Activated T-cell treated with anti-CD3 and anti-CD28 coated beads, Interleukin-2, amount 50 U/mL, for 72 hours (primary cell): ENCODE data around the gene KCTD4. TPM values are rescaled to one million over a fixed set of nuclear protein-coding genes. Genes with fewer than 3 reads are reported as not detected.
A peak's percentile ranks its signal among the peaks of the same experiment; 100 is the strongest.

Experiments
- ATAC-seq, 2 donors: fragments of 150-1000 bp; cut with Tn5 transposase; replicated peaks in 1 of 2; 2 replicates each; pipeline ENCODE4 v1.10.0; 2021; ENCODE audit warnings: moderate library complexity in 2 of 2, mild to moderate bottlenecking in 1 of 2
- DNase-seq, 2 donors: peaks; one replicate each; pipeline ENCODE4 v3.0.0; 2021 to 2022; ENCODE audit warnings: mixed read lengths in 1 of 2
- H3K27ac Mint-ChIP-seq: one replicate; pipeline ENCODE4 v1.8.0; 2022; ENCODE audit warnings: mild to moderate bottlenecking, moderate library complexity, mixed read lengths
- H3K27me3 Mint-ChIP-seq: one replicate; pipeline ENCODE4 v1.8.0; 2022; ENCODE audit warnings: low read depth, mixed read lengths
- H3K36me3 Mint-ChIP-seq, 2 donors: one replicate each; pipeline ENCODE4 v1.8.0; 2022; ENCODE audit warnings: mixed read lengths in 2 of 2, mild to moderate bottlenecking in 1 of 2; ENCODE audit not compliant: insufficient read depth in 2 of 2
- H3K4me1 Mint-ChIP-seq: one replicate; pipeline ENCODE4 v1.8.0; 2022; ENCODE audit warnings: low read depth, mixed read lengths
- H3K4me3 Mint-ChIP-seq, 2 donors: one replicate each; pipeline ENCODE4 v1.8.0; 2022; ENCODE audit warnings: mild to moderate bottlenecking in 2 of 2, mixed read lengths in 2 of 2, moderate library complexity in 2 of 2
- H3K9me3 Mint-ChIP-seq, 2 donors: one replicate each; pipeline ENCODE4 v1.8.0; 2022; ENCODE audit warnings: mixed read lengths in 2 of 2
- total RNA-seq, 2 donors: library from RNA; stranded (reverse); gene quantifications; one replicate each; pipeline ENCODE4 v1.2.3, GENCODE V29; 2022

The KCTD4 gene
- total RNA-seq, 2 donors from 2014 or later: not detected

DNA sequence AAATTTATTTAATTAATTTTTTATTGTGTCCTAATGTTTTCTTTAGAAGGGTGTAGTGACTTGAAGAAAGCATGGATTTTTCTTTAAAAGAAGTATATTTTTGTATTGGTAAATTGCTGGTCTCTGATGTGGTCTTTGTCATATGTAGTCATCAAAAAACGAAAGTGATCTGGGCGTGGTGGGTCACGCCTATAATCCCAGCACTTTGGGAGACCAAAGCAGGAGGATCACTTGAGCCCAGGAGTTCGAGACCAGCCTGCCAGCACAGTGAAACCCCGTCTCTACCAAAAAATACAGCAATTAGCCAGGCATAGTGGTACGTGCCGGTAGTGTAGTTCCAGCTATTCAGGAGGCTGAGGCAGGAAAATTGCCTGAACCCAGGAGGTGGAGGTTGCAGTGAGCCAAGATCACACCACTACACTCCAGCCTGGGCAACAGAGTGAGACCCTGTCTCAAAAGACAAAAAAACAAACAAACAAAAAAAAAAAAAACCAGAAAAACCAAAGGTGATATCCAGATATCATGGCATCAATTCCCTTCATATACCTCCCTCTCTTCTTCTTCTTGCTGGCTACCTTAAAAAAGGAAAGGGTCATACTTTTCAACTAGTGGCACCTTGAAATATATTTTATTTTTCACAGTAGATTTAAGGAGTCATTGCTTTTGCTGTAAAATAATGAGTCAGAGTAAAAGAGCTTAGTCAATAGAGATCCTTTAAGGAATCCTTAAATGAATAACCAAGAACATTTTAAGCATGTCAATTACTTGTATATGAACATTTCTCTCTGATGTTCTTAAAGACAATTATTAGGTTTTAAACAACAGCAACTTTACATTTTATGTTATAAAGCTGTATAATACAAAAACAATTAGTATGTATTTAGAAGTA lies 19.9 kb downstream of the KCTD4 start:
- peak overlapping the region; percentile 65 for H3K27ac Mint-ChIP-seq
- peak overlapping the region in 1 of 2 donors; percentile 70 for H3K4me3 Mint-ChIP-seq
- ATAC-seq: peak; percentile 43 to 54
- H3K27me3 Mint-ChIP-seq: no peaks in the 10 kb centered on the region
- DNase-seq: no peak
- peaks cover 28% of the 10 kb centered on the region for H3K4me1 Mint-ChIP-seq
- H3K9me3 Mint-ChIP-seq: no peaks in the 10 kb centered on the region
- peaks cover 0 to 7% of the 10 kb centered on the region in 2 donors for H3K36me3 Mint-ChIP-seq

DNA sequence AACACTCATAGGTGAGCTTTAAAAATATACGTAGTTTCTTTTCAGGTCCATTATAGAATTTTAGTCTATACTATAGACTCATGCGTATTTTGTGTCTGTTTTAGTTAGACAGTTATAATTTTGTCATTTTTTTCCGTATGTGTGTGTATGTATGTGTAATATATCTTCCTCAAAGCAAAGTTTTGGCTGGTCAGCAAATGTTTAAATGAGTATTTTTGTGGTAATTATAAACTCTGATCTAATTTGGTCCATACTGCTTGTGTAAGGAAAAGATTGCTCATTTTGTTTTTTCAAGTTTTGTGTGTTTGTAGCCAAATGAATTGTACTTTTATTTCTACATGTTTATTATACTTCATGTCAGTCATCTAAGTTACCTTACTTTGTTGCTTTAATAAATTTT lies 20.5 kb downstream of the KCTD4 start:
- Mint-ChIP-seq H3K27ac (peak overlapping the region; percentile 65), H3K27me3 (no peaks in the 10 kb centered on the region), H3K36me3 (peaks cover 0 to 7% of the 10 kb centered on the region in 2 donors), H3K9me3 (no peaks in the 10 kb centered on the region), H3K4me1 (peaks cover 28% of the 10 kb centered on the region), H3K4me3 (peak overlapping the region in 1 of 2 donors; percentile 13)
- peak in 1 of 2 donors; percentile 27 for ATAC-seq
- DNase-seq: no peak

DNA sequence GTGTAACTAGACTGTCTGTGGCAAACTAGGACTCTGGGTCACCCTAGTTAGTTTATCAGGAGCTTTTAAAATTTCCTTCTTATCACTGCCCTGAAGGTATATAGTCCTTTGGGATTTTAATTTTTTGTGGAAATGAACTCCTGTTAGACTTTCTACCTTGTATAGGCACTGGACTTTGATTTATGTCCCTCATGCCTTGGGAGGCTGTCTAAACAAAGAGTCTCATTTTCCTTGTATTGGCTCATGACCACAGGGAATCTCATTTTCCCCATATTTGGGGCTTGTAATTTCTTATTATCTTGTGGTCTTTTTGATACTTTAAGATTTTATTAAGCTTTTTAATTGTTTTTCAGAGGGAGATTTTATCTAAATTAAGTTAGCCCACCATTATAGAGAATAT lies 21.4 kb downstream of the KCTD4 start:
- no peaks in the 10 kb centered on the region for H3K27me3 Mint-ChIP-seq
- H3K4me1 Mint-ChIP-seq: peaks cover 28% of the 10 kb centered on the region
- H3K9me3 Mint-ChIP-seq: no peaks in the 10 kb centered on the region
- H3K27ac Mint-ChIP-seq: no peak overlapping the region
- peaks cover 2 to 9% of the 10 kb centered on the region in 2 donors for H3K36me3 Mint-ChIP-seq
- ATAC-seq (no peak), DNase-seq (no peak)
- no peak overlapping the region for H3K4me3 Mint-ChIP-seq

DNA sequence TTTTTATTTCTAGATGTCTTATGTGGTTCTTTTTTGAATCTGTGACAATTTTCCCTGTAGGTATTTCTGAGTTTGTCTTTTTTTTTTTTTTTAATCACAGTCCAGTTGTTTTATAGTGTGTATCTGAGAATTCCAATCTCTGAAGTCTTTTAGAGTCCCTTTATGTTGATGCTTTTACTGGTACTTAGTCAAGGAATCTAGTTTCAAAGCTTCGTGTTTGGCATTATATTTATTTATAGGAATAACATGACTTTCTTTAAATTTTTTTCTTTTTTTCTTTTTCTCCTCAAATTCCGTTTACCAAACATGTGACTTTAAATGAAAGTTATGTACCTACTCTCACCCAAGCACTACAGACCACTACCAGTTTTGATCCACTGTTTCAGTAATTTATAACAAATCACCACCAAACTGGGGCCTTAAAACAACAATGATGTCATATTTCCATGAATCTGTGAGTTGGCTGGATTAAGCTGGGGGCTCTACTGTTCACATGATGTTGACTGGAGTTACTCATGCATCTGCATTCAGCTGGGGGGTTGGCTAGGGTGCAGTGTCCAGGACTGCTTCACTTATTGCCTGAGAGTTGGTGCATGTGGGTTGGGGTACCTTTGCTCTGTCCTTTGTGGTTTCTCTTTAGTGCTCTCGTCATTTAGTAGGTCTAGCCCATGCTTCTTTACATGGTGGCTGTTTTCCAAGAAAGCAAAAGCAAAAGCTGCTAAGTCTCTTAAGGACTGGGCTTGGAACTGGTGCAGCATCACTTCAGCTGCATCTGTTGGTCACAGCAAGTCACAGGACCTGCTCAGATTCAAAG lies 22.3 kb downstream of the KCTD4 start:
- DNase-seq (peak; percentile 8 to 9), ATAC-seq (peak; percentile 74 to 81)
- H3K36me3 Mint-ChIP-seq: peaks cover 2 to 10% of the 10 kb centered on the region in 2 donors
- peak overlapping the region; percentile 86 for H3K27ac Mint-ChIP-seq
- no peaks in the 10 kb centered on the region for H3K27me3 Mint-ChIP-seq
- peaks cover 30% of the 10 kb centered on the region for H3K4me1 Mint-ChIP-seq
- no peaks in the 10 kb centered on the region for H3K9me3 Mint-ChIP-seq
- H3K4me3 Mint-ChIP-seq: no peak overlapping the region

DNA sequence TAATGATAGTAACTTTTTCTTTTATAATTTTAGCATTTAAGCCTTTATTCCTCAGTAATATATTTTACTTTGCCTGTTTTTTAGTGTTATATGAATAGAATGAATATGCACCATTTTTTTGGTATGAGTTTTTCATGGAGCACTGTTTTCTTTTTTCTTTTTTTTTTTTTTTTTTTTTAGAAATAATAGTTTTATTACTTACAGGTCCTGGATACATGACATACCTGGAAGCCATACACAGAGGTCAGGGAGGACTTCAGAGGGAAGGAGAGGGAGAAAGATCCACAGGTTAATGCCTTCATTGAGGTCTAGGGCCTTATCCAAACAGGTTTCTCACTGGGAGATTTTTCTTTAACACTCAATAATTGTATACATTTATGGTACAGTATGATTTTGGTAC lies 26.4 kb downstream of the KCTD4 start:
- H3K4me1 Mint-ChIP-seq: peaks cover 35% of the 10 kb centered on the region

DNA sequence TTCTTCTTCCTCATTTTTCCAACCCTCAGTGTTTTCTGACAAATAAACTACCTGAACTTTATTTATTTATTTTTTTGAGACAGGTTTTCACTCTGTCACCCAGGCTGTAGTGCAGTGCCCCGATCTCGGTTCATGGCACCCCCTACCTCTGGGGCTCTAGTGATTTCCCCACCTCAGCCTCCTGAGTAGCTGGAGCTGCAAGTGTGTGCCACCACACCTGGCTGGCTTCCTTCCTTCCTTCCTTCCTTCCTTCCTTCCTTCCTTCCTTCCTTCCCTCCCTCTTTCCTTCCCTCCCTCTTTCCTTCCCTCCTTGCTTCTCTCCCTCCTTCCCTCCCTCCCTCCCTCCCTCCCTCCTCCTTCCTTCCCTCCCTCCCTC lies 32.3 kb downstream of the KCTD4 start:
- Mint-ChIP-seq H3K27ac (no peak overlapping the region), H3K9me3 (no peaks in the 10 kb centered on the region), H3K27me3 (no peaks in the 10 kb centered on the region), H3K4me1 (peaks cover 18% of the 10 kb centered on the region), H3K36me3 (peaks cover 6 to 18% of the 10 kb centered on the region in 2 donors), H3K4me3 (no peak overlapping the region)
- DNase-seq (no peak), ATAC-seq (no peak)

More for the DNA sequence above, 26.4 kb downstream of the KCTD4 start:
- Mint-ChIP-seq H3K4me3 (no peak overlapping the region), H3K36me3 (peaks cover 8 to 21% of the 10 kb centered on the region in 2 donors), H3K27ac (no peak overlapping the region), H3K27me3 (no peaks in the 10 kb centered on the region), H3K9me3 (no peaks in the 10 kb centered on the region)
- DNase-seq: no peak
- no peak for ATAC-seq

DNA sequence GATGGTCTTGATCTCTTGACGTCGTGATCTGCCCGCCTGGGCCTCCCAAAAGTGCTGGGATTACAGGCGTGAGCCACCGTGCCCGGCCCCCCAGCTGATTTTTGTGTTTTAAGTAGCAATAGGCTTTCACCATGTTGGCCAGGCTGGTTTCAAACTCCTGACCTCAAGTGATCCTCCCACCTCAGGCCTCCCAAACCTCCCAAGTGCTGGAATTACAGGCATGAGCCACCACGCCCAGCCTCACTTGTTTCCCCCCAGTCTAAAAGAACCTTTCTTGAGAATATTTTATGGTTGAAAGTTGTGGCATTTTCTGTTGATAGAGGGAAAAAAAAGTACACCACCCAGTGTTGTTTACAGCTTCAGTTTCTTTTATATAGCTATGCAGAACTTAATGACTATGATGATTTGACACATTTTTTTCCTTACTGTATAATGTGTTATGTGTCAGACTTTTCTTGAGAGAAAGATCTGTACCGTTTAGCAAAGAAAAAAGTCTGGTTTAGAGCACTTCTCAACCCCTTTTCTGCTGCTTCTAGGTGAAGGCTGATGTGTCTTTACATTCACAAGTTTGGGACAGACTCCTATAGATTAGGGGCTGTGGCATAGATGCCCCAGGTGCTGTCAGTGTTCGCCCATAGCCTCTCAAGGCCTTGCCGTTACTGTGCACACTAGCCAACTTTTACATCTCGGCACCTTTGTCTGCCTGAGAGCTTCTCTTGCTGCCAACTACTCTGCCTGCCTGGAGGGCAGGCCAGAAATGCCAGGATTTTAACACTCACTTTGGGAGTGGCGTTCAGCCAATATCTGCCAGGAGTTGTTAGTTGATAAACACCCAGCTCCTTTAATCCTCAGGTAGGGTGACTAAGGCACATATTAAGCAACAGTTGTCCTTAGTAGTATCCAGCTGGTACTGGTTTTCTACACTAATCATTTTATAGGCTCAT lies 33.0 kb downstream of the KCTD4 start:
- Mint-ChIP-seq H3K27ac (no peak overlapping the region), H3K4me1 (peaks cover 11% of the 10 kb centered on the region), H3K4me3 (no peak overlapping the region)

DNA sequence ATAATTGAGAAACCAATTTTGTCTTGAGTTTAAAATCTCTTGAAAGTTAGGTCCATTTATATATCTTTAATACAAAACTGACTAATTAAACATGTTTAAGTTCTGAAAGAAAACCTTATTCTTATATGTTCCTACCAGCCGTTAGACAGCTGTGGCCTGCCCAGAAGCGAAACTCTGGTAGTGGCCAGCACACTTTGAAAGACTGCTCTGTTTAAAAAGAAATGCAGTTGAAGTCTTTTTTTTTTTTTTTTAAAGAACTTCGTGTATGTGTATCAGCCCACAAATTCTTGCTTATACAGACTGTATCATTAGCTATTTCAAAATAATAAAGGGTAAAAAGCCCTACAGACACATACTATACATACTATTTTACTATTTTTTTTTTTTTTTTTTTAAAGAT lies 34.0 kb downstream of the KCTD4 start:
- no peak overlapping the region for H3K27ac Mint-ChIP-seq
- no peak for DNase-seq
- peaks cover 12% of the 10 kb centered on the region for H3K4me1 Mint-ChIP-seq
- H3K9me3 Mint-ChIP-seq: no peaks in the 10 kb centered on the region
- no peaks in the 10 kb centered on the region for H3K27me3 Mint-ChIP-seq
- H3K36me3 Mint-ChIP-seq: peaks cover 4 to 6% of the 10 kb centered on the region in 2 donors
- no peak overlapping the region for H3K4me3 Mint-ChIP-seq
- no peak for ATAC-seq

More for the DNA sequence above, 33.0 kb downstream of the KCTD4 start:
- ATAC-seq (no peak), DNase-seq (no peak)
- Mint-ChIP-seq H3K9me3 (no peaks in the 10 kb centered on the region), H3K27me3 (no peaks in the 10 kb centered on the region), H3K36me3 (peaks cover 4 to 14% of the 10 kb centered on the region in 2 donors)

DNA sequence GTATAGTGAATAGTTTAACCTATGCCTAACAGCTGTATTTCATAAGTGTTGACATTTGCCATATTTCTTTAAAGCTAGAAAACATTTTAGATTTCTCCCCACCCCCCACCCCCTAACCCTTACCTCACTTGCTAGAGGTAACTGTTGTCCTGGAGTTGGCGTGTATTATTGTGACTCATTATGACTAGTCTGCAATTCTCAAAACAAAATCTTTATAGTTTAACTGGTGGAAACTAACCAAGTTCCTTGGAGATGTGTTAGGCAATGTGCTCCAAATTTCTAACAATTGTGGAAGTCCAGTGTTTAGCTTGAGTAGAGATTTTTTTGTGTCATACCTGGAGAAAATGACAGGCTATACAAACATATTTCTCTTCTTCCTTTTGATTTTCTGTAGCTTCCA lies 38.0 kb downstream of the KCTD4 start:
- ATAC-seq (peak; percentile 54 to 69), DNase-seq (no peak)
- H3K9me3 Mint-ChIP-seq: peaks cover 4 to 6% of the 10 kb centered on the region in 2 donors
- H3K4me3 Mint-ChIP-seq: no peak overlapping the region
- no peaks in the 10 kb centered on the region for H3K27me3 Mint-ChIP-seq
- H3K36me3 Mint-ChIP-seq: peaks cover 11 to 22% of the 10 kb centered on the region in 2 donors
- H3K4me1 Mint-ChIP-seq: peaks cover 15% of the 10 kb centered on the region
- peak overlapping the region; percentile 33 for H3K27ac Mint-ChIP-seq

DNA sequence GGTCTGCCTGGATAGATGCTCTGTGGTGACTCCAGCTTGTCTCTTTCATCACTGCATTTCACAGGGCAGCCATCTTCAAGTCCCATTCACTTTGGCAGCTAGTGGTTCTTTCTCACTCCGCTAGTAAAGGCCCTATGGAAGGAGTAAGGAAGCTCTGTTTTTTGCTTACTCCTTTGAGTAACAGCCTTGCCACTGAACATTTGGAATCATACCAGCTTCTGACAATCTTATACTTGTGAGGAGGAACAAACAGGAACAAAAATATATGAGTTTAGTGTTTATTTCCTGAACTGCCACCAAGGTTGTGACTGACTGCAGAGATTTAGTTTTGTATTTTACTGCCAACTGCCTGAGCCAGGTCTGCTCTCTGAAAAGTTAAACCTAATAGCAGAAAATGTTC lies 38.7 kb downstream of the KCTD4 start:
- H3K9me3 Mint-ChIP-seq: peaks cover 5 to 6% of the 10 kb centered on the region in 2 donors
- DNase-seq: no peak
- H3K27ac Mint-ChIP-seq: peak overlapping the region; percentile 63
- no peak overlapping the region for H3K4me3 Mint-ChIP-seq
- peaks cover 15% of the 10 kb centered on the region for H3K4me1 Mint-ChIP-seq
- no peaks in the 10 kb centered on the region for H3K27me3 Mint-ChIP-seq
- ATAC-seq: no peak
- peaks cover 12 to 27% of the 10 kb centered on the region in 2 donors for H3K36me3 Mint-ChIP-seq

DNA sequence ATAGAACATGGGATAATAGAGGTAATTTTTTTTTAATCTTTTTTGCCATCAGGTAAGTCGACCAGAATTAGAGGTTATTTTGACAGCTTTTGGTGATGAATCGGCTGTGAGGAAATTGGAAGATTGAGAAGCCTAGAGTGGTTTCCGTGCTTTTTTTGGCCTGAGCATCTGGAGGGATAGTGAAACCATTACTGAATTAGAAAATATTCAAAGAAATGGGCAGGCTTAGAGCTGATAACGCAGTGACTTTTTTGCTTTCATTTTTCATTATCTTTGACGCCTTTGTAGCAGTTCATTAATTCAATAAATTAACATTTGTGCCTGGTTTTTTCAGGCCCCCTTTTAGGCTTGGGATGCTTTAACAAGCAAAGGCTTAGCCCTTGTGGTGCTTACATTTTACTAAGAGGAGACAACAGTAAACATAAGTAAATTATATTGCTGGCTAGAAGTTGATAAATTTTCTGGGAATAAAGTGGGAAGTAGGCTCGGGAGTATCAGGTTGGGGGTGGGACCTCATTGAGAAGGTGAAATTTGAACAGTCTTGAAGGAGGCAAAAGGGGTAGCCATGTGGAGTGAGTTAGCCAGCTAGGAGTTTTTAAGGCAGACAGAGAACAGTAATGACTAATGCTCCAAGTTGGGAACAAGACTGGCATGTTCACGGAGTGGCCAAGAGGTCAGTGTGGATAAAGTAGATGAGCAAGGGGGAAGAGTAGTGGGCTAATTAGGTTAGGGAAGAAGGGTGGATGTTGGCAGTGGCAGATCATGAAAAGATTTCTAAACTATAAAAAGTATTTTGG lies 44.1 kb downstream of the KCTD4 start:
- H3K36me3 Mint-ChIP-seq: peaks cover 18 to 41% of the 10 kb centered on the region in 2 donors
- peaks cover 7% of the 10 kb centered on the region for H3K4me1 Mint-ChIP-seq

DNA sequence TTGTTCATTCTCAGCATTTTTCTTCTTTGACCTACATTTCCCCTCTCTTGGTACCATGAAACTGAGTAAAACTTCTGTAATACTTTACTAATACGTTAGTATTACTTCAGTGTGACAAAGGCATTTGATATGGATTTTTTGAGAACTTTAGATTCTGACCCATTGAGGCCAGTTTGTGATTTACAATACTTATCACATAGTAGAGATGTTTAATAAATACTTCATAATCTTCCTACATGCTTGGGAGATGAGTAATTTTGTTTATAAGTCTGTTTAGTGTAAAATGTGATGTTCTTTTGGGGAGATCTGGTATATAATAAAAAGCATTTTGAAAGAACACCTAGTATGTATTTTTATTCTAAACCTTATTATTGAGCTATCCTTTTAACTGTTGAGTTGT lies 50.9 kb downstream of the KCTD4 start:
- DNase-seq (no peak), ATAC-seq (no peak)
- Mint-ChIP-seq H3K27ac (no peak overlapping the region), H3K4me1 (peaks cover 13% of the 10 kb centered on the region), H3K36me3 (peaks cover 2 to 3% of the 10 kb centered on the region in 2 donors), H3K9me3 (no peaks in the 10 kb centered on the region), H3K27me3 (no peaks in the 10 kb centered on the region), H3K4me3 (no peak overlapping the region)

More for the DNA sequence above, 44.1 kb downstream of the KCTD4 start:
- Mint-ChIP-seq H3K4me3 (no peak overlapping the region), H3K27me3 (no peaks in the 10 kb centered on the region), H3K9me3 (peaks cover 5 to 6% of the 10 kb centered on the region in 2 donors), H3K27ac (no peak overlapping the region)
- no peak for DNase-seq
- ATAC-seq: no peak
